ENCODE results near the gene MMP15. TPM values are rescaled to one million over a fixed set of nuclear protein-coding genes. Genes with fewer than 3 reads are reported as not detected.

MMP15 gene
- total RNA-seq, 1 donor from 2014 or later: 69.9 TPM

GRCh38 chr16:58026139-58026704, 668 bp downstream of the MMP15 start:
- peaks cover 13% of the 10 kb centered on the region for H3K27me3 Mint-ChIP-seq (ENCODE audit: unreplicated experiment)
- peaks cover 37% of the 10 kb centered on the region for H3K4me1 Mint-ChIP-seq (ENCODE audit: low read depth, unreplicated experiment)
- peak; percentile 62 for DNase-seq
- peak overlapping the region; percentile 72 for H3K4me3 Mint-ChIP-seq (ENCODE audit: unreplicated experiment)
- no peak for TF ChIP-seq CTCF (IDR thresholded peaks at IDR 0.05; ENCODE audit: partially characterized antibody, unreplicated experiment)
- no peaks in the 10 kb centered on the region for H3K36me3 Mint-ChIP-seq (ENCODE audit: unreplicated experiment)
- H3K27ac Mint-ChIP-seq (ENCODE audit: unreplicated experiment): no peak overlapping the region
- H3K9me3 Mint-ChIP-seq (ENCODE audit: unreplicated experiment): peaks cover 10% of the 10 kb centered on the region

- H3K36me3 Mint-ChIP-seq (ENCODE audit: unreplicated experiment): no peaks in the 10 kb centered on the region
- no peak overlapping the region for H3K27ac Mint-ChIP-seq (ENCODE audit: unreplicated experiment)
- TF ChIP-seq CTCF (IDR thresholded peaks at IDR 0.05; ENCODE audit: partially characterized antibody, unreplicated experiment): no peak
- H3K9me3 Mint-ChIP-seq (ENCODE audit: unreplicated experiment): peaks cover 8% of the 10 kb centered on the region
- peaks cover 34% of the 10 kb centered on the region for H3K4me1 Mint-ChIP-seq (ENCODE audit: low read depth, unreplicated experiment)
- H3K4me3 Mint-ChIP-seq (ENCODE audit: unreplicated experiment): peak overlapping the region; percentile 72
- peak; percentile 70 for DNase-seq
- H3K27me3 Mint-ChIP-seq (ENCODE audit: unreplicated experiment): peaks cover 13% of the 10 kb centered on the region
Observed at GRCh38 chr16:58026705-58027160, 1.2 kb downstream of the MMP15 start.

GRCh38 chr16:58027161-58027915, 1.8 kb downstream of the MMP15 start:
- Mint-ChIP-seq H3K36me3 (ENCODE audit: unreplicated experiment) (no peaks in the 10 kb centered on the region), H3K4me3 (ENCODE audit: unreplicated experiment) (peak overlapping the region; percentile 72), H3K9me3 (ENCODE audit: unreplicated experiment) (peaks cover 8% of the 10 kb centered on the region), H3K4me1 (ENCODE audit: low read depth, unreplicated experiment) (peaks cover 34% of the 10 kb centered on the region), H3K27ac (ENCODE audit: unreplicated experiment) (no peak overlapping the region), H3K27me3 (ENCODE audit: unreplicated experiment) (peaks cover 13% of the 10 kb centered on the region)
- peak; percentile 40 for DNase-seq
- no peak for TF ChIP-seq CTCF (IDR thresholded peaks at IDR 0.05; ENCODE audit: partially characterized antibody, unreplicated experiment)

GRCh38 chr16:58027916-58028455, 2.4 kb downstream of the MMP15 start:
- no peak for TF ChIP-seq CTCF (IDR thresholded peaks at IDR 0.05; ENCODE audit: partially characterized antibody, unreplicated experiment)
- Mint-ChIP-seq H3K36me3 (ENCODE audit: unreplicated experiment) (no peaks in the 10 kb centered on the region), H3K9me3 (ENCODE audit: unreplicated experiment) (peaks cover 8% of the 10 kb centered on the region), H3K4me1 (ENCODE audit: low read depth, unreplicated experiment) (peaks cover 31% of the 10 kb centered on the region), H3K4me3 (ENCODE audit: unreplicated experiment) (peak overlapping the region; percentile 87), H3K27ac (ENCODE audit: unreplicated experiment) (no peak overlapping the region), H3K27me3 (ENCODE audit: unreplicated experiment) (peaks cover 13% of the 10 kb centered on the region)
- no peak for DNase-seq

Measured in glutamatergic neuron (in vitro differentiated cells).